Muscle of leg (tissue), 11 donors: ENCODE data around the gene FRAS1. TPM values are rescaled to one million over a fixed set of nuclear protein-coding genes. Genes with fewer than 3 reads are reported as not detected.

Experiments used
- DNase-seq: peaks from one replicate; pipeline ENCODE4 v3.0.0; 2013
- H3K27ac ChIP-seq: one replicate; pipeline ENCODE4 v1.5.1; 2013; ENCODE audit warnings: mild to moderate bottlenecking, low read length, control low read depth
- H3K27me3 ChIP-seq: one replicate; pipeline ENCODE4 v1.6.1; 2013; ENCODE audit warnings: low read length; ENCODE audit not compliant: control insufficient read depth, insufficient read depth
- H3K36me3 ChIP-seq: one replicate; pipeline ENCODE4 v1.6.1; 2013; ENCODE audit warnings: low read length; ENCODE audit not compliant: control insufficient read depth, insufficient read depth
- H3K4me1 ChIP-seq: one replicate; pipeline ENCODE4 v1.6.1; 2013; ENCODE audit warnings: low read length; ENCODE audit not compliant: control insufficient read depth, insufficient read depth
- H3K4me3 ChIP-seq: one replicate; pipeline ENCODE4 v1.5.1; 2013; ENCODE audit warnings: low read length, control low read depth
- H3K9me3 ChIP-seq: replicated peaks from 2 replicates; pipeline ENCODE4 v1.6.1; 2013; ENCODE audit warnings: low read depth, low read length; ENCODE audit not compliant: control insufficient read depth
- WGBS: methylation state at CpG from one replicate; pipeline ENCODE4 v1.1.5; 2013; ENCODE audit warnings: missing lambda C conversion rate; ENCODE audit not compliant: insufficient coverage; 5-methylcytosine and 5-hydroxymethylcytosine counted together
- polyA plus RNA-seq, 8 donors: library from polyadenylated mRNA; unstranded; fragments of 120-200 nt; gene quantifications; one replicate each; pipeline versions ENCODE4 v1.2.1 to v1.2.3, GENCODE V29; 2013; ENCODE audit warnings: inconsistent platforms in 1 of 8, low replicate concordance in 1 of 8; ENCODE audit not compliant: insufficient read length in 8 of 8, insufficient read depth in 1 of 8
- total RNA-seq: library from RNA; stranded (reverse); fragments of 120-200 nt; gene quantifications from one replicate; pipeline ENCODE4 v1.2.4, GENCODE V29; 2013

Gene FRAS1
- total and polyA plus RNA-seq, 9 donors: 3.6 to 15.8 (median 7.4) TPM

- Histone ChIP-seq H3K4me3 (no peak overlapping the region), H3K9me3 (no peaks in the 10 kb centered on the region), H3K36me3 (no peaks in the 10 kb centered on the region), H3K4me1 (peaks cover 4% of the 10 kb centered on the region), H3K27ac (no peak overlapping the region), H3K27me3 (no peaks in the 10 kb centered on the region)
- DNase-seq: no peak
- WGBS: no CpG with 5 or more reads among the region's 1 CpG
These were observed 353.6 kb downstream of the FRAS1 start for GRCh38 chr4:78410676-78411075.

GRCh38 chr4:78414116-78414515 is 357.0 kb downstream of the FRAS1 start:
- peak; percentile 81 for DNase-seq
- no CpG with 5 or more reads among the region's 6 CpGs for WGBS
- H3K9me3 ChIP-seq: no peaks in the 10 kb centered on the region
- peaks cover 4% of the 10 kb centered on the region for H3K4me1 ChIP-seq
- H3K27me3 ChIP-seq: no peaks in the 10 kb centered on the region
- H3K4me3 ChIP-seq: no peak overlapping the region
- no peak overlapping the region for H3K27ac ChIP-seq
- no peaks in the 10 kb centered on the region for H3K36me3 ChIP-seq

- Histone ChIP-seq H3K27ac (no peak overlapping the region), H3K9me3 (no peaks in the 10 kb centered on the region), H3K4me3 (no peak overlapping the region), H3K4me1 (peaks cover 4% of the 10 kb centered on the region), H3K36me3 (no peaks in the 10 kb centered on the region), H3K27me3 (no peaks in the 10 kb centered on the region)
- no CpG with 5 or more reads among the region's 2 CpGs for WGBS
- DNase-seq: no peak
These were observed 360.5 kb downstream of the FRAS1 start for GRCh38 chr4:78417603-78418002.

GRCh38 chr4:78418406-78418805 is 361.3 kb downstream of the FRAS1 start:
- Histone ChIP-seq H3K4me3 (no peak overlapping the region), H3K9me3 (no peaks in the 10 kb centered on the region), H3K36me3 (no peaks in the 10 kb centered on the region), H3K27me3 (no peaks in the 10 kb centered on the region), H3K4me1 (peaks cover 4% of the 10 kb centered on the region), H3K27ac (no peak overlapping the region)
- 44% methylated on average over 2 of the region's 6 CpGs for WGBS
- DNase-seq: peak; percentile 2

GRCh38 chr4:78423790-78424189 is 366.7 kb downstream of the FRAS1 start:
- Histone ChIP-seq H3K27ac (no peak overlapping the region), H3K4me3 (no peak overlapping the region), H3K9me3 (no peaks in the 10 kb centered on the region), H3K27me3 (no peaks in the 10 kb centered on the region), H3K4me1 (no peaks in the 10 kb centered on the region), H3K36me3 (no peaks in the 10 kb centered on the region)
- WGBS: 80% methylated on average over 1 of the region's 9 CpGs
- no peak for DNase-seq

- DNase-seq: no peak
- no peak overlapping the region for H3K27ac ChIP-seq
- H3K4me1 ChIP-seq: no peaks in the 10 kb centered on the region
- no peaks in the 10 kb centered on the region for H3K36me3 ChIP-seq
- H3K9me3 ChIP-seq: no peaks in the 10 kb centered on the region
- H3K4me3 ChIP-seq: no peak overlapping the region
- H3K27me3 ChIP-seq: no peaks in the 10 kb centered on the region
These were observed 367.3 kb downstream of the FRAS1 start for GRCh38 chr4:78424461-78424860.

- Histone ChIP-seq H3K27me3 (no peaks in the 10 kb centered on the region), H3K27ac (no peak overlapping the region), H3K4me3 (no peak overlapping the region), H3K36me3 (no peaks in the 10 kb centered on the region), H3K4me1 (no peaks in the 10 kb centered on the region), H3K9me3 (no peaks in the 10 kb centered on the region)
- WGBS: 40% methylated on average over 1 of the region's 2 CpGs
- no peak for DNase-seq
These were observed 369.8 kb downstream of the FRAS1 start for GRCh38 chr4:78426972-78427371.

- Histone ChIP-seq H3K36me3 (no peaks in the 10 kb centered on the region), H3K4me3 (no peak overlapping the region)
These were observed 371.9 kb downstream of the FRAS1 start for GRCh38 chr4:78428996-78429395.

GRCh38 chr4:78432896-78433295 is 375.8 kb downstream of the FRAS1 start:
- Histone ChIP-seq H3K27ac (no peak overlapping the region), H3K4me1 (no peaks in the 10 kb centered on the region), H3K4me3 (no peak overlapping the region), H3K36me3 (no peaks in the 10 kb centered on the region), H3K9me3 (no peaks in the 10 kb centered on the region), H3K27me3 (no peaks in the 10 kb centered on the region)
- DNase-seq: no peak

More at GRCh38 chr4:78428996-78429395, 371.9 kb downstream of the FRAS1 start:
- DNase-seq: no peak
- Histone ChIP-seq H3K4me1 (no peaks in the 10 kb centered on the region), H3K27ac (no peak overlapping the region), H3K9me3 (no peaks in the 10 kb centered on the region), H3K27me3 (no peaks in the 10 kb centered on the region)
- WGBS: 89% methylated on average over 3 of the region's 6 CpGs

- Histone ChIP-seq H3K27me3 (no peaks in the 10 kb centered on the region), H3K4me1 (no peaks in the 10 kb centered on the region), H3K27ac (no peak overlapping the region), H3K4me3 (no peak overlapping the region), H3K9me3 (no peaks in the 10 kb centered on the region), H3K36me3 (no peaks in the 10 kb centered on the region)
- no CpG with 5 or more reads among the region's 2 CpGs for WGBS
- no peak for DNase-seq
These were observed 380.5 kb downstream of the FRAS1 start for GRCh38 chr4:78437608-78438088.

GRCh38 chr4:78439328-78439727 is 382.2 kb downstream of the FRAS1 start:
- Histone ChIP-seq H3K27me3 (no peaks in the 10 kb centered on the region), H3K4me3 (no peak overlapping the region), H3K36me3 (no peaks in the 10 kb centered on the region), H3K9me3 (no peaks in the 10 kb centered on the region), H3K4me1 (no peaks in the 10 kb centered on the region), H3K27ac (no peak overlapping the region)
- WGBS: 86% methylated on average over 1 of the region's 2 CpGs
- no peak for DNase-seq
